ENCODE measurements around the gene IFITM2.

- no peak for TF ChIP-seq CTCF (conservative IDR thresholded peaks at IDR 0.05)
- no peak for TF ChIP-seq EZH2 (IDR thresholded peaks at IDR 0.05; ENCODE audit: low read depth)
Observed at GRCh38 chr11:325796-326591, 18.4 kb downstream of the IFITM2 start.

All from PC-9 (cell line).